TTC549 (cell line): ENCODE measurements around the gene TTC28.

Source experiments
- FAIRE-seq: peaks from 2 replicates; lab custom pipeline; 2012; peaks lifted over from hg19 to GRCh38; lab: Jason Lieb, UNC

TTC28 gene

GRCh38 chr22:28001171-28001835 lies 678.3 kb downstream of the TTC28 start:
- FAIRE-seq, result no peak

- FAIRE-seq, result no peak
These were observed 679.3 kb downstream of the TTC28 start for GRCh38 chr22:28000361-28000760.

GRCh38 chr22:27999876-28000275 lies 679.8 kb downstream of the TTC28 start:
- FAIRE-seq, result no peak

GRCh38 chr22:27998511-27999410 lies 680.9 kb downstream of the TTC28 start:
- FAIRE-seq, result no peak

GRCh38 chr22:27997538-27997937 lies 682.1 kb downstream of the TTC28 start:
- no peak for FAIRE-seq

- FAIRE-seq, result no peak
These were observed 682.7 kb downstream of the TTC28 start for GRCh38 chr22:27996981-27997380.

GRCh38 chr22:27996529-27996925 lies 683.1 kb downstream of the TTC28 start:
- no peak for FAIRE-seq

GRCh38 chr22:27995801-27996528 lies 683.7 kb downstream of the TTC28 start:
- FAIRE-seq, result no peak

- no peak for FAIRE-seq
These were observed 684.9 kb downstream of the TTC28 start for GRCh38 chr22:27994481-27995331.

GRCh38 chr22:27993774-27994350 lies 685.8 kb downstream of the TTC28 start:
- no peak for FAIRE-seq

- FAIRE-seq, result no peak
These were observed 686.4 kb downstream of the TTC28 start for GRCh38 chr22:27993201-27993635.

GRCh38 chr22:27992294-27993165 lies 687.1 kb downstream of the TTC28 start:
- FAIRE-seq, result no peak

GRCh38 chr22:27991586-27992293 lies 687.9 kb downstream of the TTC28 start:
- FAIRE-seq, result no peak

GRCh38 chr22:27990879-27991278 lies 688.8 kb downstream of the TTC28 start:
- FAIRE-seq, result no peak

GRCh38 chr22:27990451-27990840 lies 689.2 kb downstream of the TTC28 start:
- no peak for FAIRE-seq

- FAIRE-seq, result no peak
These were observed 689.7 kb downstream of the TTC28 start for GRCh38 chr22:27989758-27990450.

GRCh38 chr22:27988704-27989103 lies 690.9 kb downstream of the TTC28 start:
- FAIRE-seq, result no peak

GRCh38 chr22:27987557-27987956 lies 692.1 kb downstream of the TTC28 start:
- no peak for FAIRE-seq

- no peak for FAIRE-seq
These were observed 692.7 kb downstream of the TTC28 start for GRCh38 chr22:27986937-27987336.
